NCI-H524 (cell line): ENCODE measurements around the gene PC.

Experiments used
- DNase-seq, 2 experiments: peaks; one replicate each; lab custom pipeline; 2025; lab: John Stamatoyannopoulos, UW

The PC gene

GRCh38 chr11:66909181-66909580, 49.0 kb downstream of the PC start:
- no peak for DNase-seq

GRCh38 chr11:66907751-66908630, 50.2 kb downstream of the PC start:
- no peak for DNase-seq

- no peak for DNase-seq
Observed at GRCh38 chr11:66906061-66906733, 52.0 kb downstream of the PC start.

GRCh38 chr11:66905631-66906030, 52.6 kb downstream of the PC start:
- no peak for DNase-seq

- DNase-seq: no peak
Observed at GRCh38 chr11:66904981-66905521, 53.1 kb downstream of the PC start.

- no peak for DNase-seq
Observed at GRCh38 chr11:66904561-66904960, 53.6 kb downstream of the PC start.

- no peak for DNase-seq
Observed at GRCh38 chr11:66904055-66904454, 54.1 kb downstream of the PC start.

GRCh38 chr11:66902486-66903177, 55.6 kb downstream of the PC start:
- DNase-seq: no peak

- DNase-seq: no peak
Observed at GRCh38 chr11:66901964-66902390, 56.2 kb downstream of the PC start.

GRCh38 chr11:66894141-66894540, 64.0 kb downstream of the PC start:
- no peak for DNase-seq

- no peak for DNase-seq
Observed at GRCh38 chr11:66892911-66893310, 65.3 kb downstream of the PC start.

- no peak for DNase-seq
Observed at GRCh38 chr11:66891851-66892660, 66.1 kb downstream of the PC start.

- DNase-seq: no peak
Observed at GRCh38 chr11:66889960-66890359, 68.2 kb downstream of the PC start.

- no peak for DNase-seq
Observed at GRCh38 chr11:66888282-66888681, 69.9 kb downstream of the PC start.

- DNase-seq: no peak
Observed at GRCh38 chr11:66887526-66887925, 70.7 kb downstream of the PC start.

- DNase-seq: no peak
Observed at GRCh38 chr11:66886671-66887221, 71.4 kb downstream of the PC start.

- DNase-seq: no peak
Observed at GRCh38 chr11:66885950-66886440, 72.2 kb downstream of the PC start.

GRCh38 chr11:66885469-66885868, 72.7 kb downstream of the PC start:
- no peak for DNase-seq

- DNase-seq: no peak
Observed at GRCh38 chr11:66884443-66884842, 73.7 kb downstream of the PC start.

- peak; percentile 49 to 72 for DNase-seq
Observed at GRCh38 chr11:66883016-66883965, 74.9 kb downstream of the PC start.
